ENCODE results near the gene POU4F2. TPM values are rescaled to one million over a fixed set of nuclear protein-coding genes. Genes with fewer than 3 reads are reported as not detected.
A peak's percentile ranks its signal among the peaks of the same experiment; 100 is the strongest.

Gene POU4F2
- total RNA-seq, 1 donor from 2014 or later = not detected

- H3K9me3 Mint-ChIP-seq = peaks cover 2% of the 10 kb centered on the region
- TF ChIP-seq EZH2 (IDR thresholded peaks at IDR 0.05) (no peak), EZH2phosphoT487 (IDR thresholded peaks at IDR 0.05) (no peak), CTCF (IDR thresholded peaks at IDR 0.05) (no peak)
- no peaks in the 10 kb centered on the region for H3K36me3 ChIP-seq
- H3F3A ChIP-seq (ENCODE audit: low read depth) = peaks cover 3% of the 10 kb centered on the region
- no peak overlapping the region for H3K9ac ChIP-seq
- H3K4me2 ChIP-seq = peak overlapping the region; percentile 32
- no peak overlapping the region for H2AFZ ChIP-seq (replicated peaks)
- H3K4me1 Mint-ChIP-seq = peaks cover 12% of the 10 kb centered on the region
- H3K4me3 ChIP-seq = no peak overlapping the region
- peaks cover 76% of the 10 kb centered on the region for H3K27me3 Mint-ChIP-seq (ENCODE audit: insufficient read depth, low read depth)
- no peaks in the 10 kb centered on the region for H3K9me3 ChIP-seq (ENCODE audit: low read depth)
- H4K20me1 ChIP-seq (ENCODE audit: low read depth) = peaks cover 31% of the 10 kb centered on the region
- H3K79me2 ChIP-seq (ENCODE audit: low read depth) = no peaks in the 10 kb centered on the region
- peaks cover 100% of the 10 kb centered on the region for H3K27me3 ChIP-seq
- no peak overlapping the region for H3K4me3 Mint-ChIP-seq
- no peak for DNase-seq (ENCODE audit: low spot score)
- no peaks in the 10 kb centered on the region for H3K36me3 Mint-ChIP-seq
- H3K27ac Mint-ChIP-seq = no peak overlapping the region
- peaks cover under 1% of the 10 kb centered on the region for H3K4me1 ChIP-seq
- H3K27ac ChIP-seq = no peak overlapping the region
Measured at GRCh38 chr4:146632770-146633470, 5.8 kb upstream of the POU4F2 start.

GRCh38 chr4:146633471-146633800 lies 5.3 kb upstream of the POU4F2 start:
- H3K4me1 ChIP-seq = peaks cover 5% of the 10 kb centered on the region
- no peaks in the 10 kb centered on the region for H3K79me2 ChIP-seq (ENCODE audit: low read depth)
- H3K9me3 Mint-ChIP-seq = peaks cover 2% of the 10 kb centered on the region
- H3K9ac ChIP-seq = no peak overlapping the region
- no peak for DNase-seq (ENCODE audit: low spot score)
- no peak overlapping the region for H3K27ac Mint-ChIP-seq
- no peak for TF ChIP-seq CTCF (IDR thresholded peaks at IDR 0.05)
- peaks cover 37% of the 10 kb centered on the region for H4K20me1 ChIP-seq (ENCODE audit: low read depth)
- peaks cover 100% of the 10 kb centered on the region for H3K27me3 ChIP-seq
- no peak overlapping the region for H3K4me3 ChIP-seq
- H3K27ac ChIP-seq = no peak overlapping the region
- peaks cover 81% of the 10 kb centered on the region for H3K27me3 Mint-ChIP-seq (ENCODE audit: insufficient read depth, low read depth)
- H3K36me3 ChIP-seq = no peaks in the 10 kb centered on the region
- H3K4me2 ChIP-seq = no peak overlapping the region
- no peaks in the 10 kb centered on the region for H3K36me3 Mint-ChIP-seq
- H2AFZ ChIP-seq (replicated peaks) = no peak overlapping the region
- H3K9me3 ChIP-seq (ENCODE audit: low read depth) = no peaks in the 10 kb centered on the region
- peaks cover 16% of the 10 kb centered on the region for H3K4me1 Mint-ChIP-seq
- H3K4me3 Mint-ChIP-seq = no peak overlapping the region
- peaks cover 3% of the 10 kb centered on the region for H3F3A ChIP-seq (ENCODE audit: low read depth)

GRCh38 chr4:146634825-146635224 lies 3.9 kb upstream of the POU4F2 start:
- Mint-ChIP-seq H3K4me3 (no peak overlapping the region), H3K9me3 (peaks cover 2% of the 10 kb centered on the region)
- TF ChIP-seq CTCF (IDR thresholded peaks at IDR 0.05) (no peak), EZH2 (IDR thresholded peaks at IDR 0.05) (no peak), EZH2phosphoT487 (IDR thresholded peaks at IDR 0.05) (no peak)

More at GRCh38 chr4:146634825-146635224, 3.9 kb upstream of the POU4F2 start:
- H3K4me1 ChIP-seq = peaks cover 6% of the 10 kb centered on the region
- H3K27me3 ChIP-seq = peaks cover 100% of the 10 kb centered on the region
- H3K4me2 ChIP-seq = no peak overlapping the region
- Mint-ChIP-seq H3K4me1 (peaks cover 23% of the 10 kb centered on the region), H3K27ac (no peak overlapping the region), H3K27me3 (ENCODE audit: insufficient read depth, low read depth) (peaks cover 82% of the 10 kb centered on the region), H3K36me3 (no peaks in the 10 kb centered on the region)
- no peak overlapping the region for H3K4me3 ChIP-seq
- H3K79me2 ChIP-seq (ENCODE audit: low read depth) = no peaks in the 10 kb centered on the region
- DNase-seq (ENCODE audit: low spot score) = no peak
- peaks cover 49% of the 10 kb centered on the region for H4K20me1 ChIP-seq (ENCODE audit: low read depth)
- no peaks in the 10 kb centered on the region for H3K36me3 ChIP-seq
- peaks cover 13% of the 10 kb centered on the region for H3F3A ChIP-seq (ENCODE audit: low read depth)
- H3K9me3 ChIP-seq (ENCODE audit: low read depth) = no peaks in the 10 kb centered on the region
- H2AFZ ChIP-seq (replicated peaks) = no peak overlapping the region
- no peak overlapping the region for H3K9ac ChIP-seq
- no peak overlapping the region for H3K27ac ChIP-seq
